D721Med (cell line): Measurements from ENCODE around the gene APOBEC3H.

Experiments
- DNase-seq: peaks from one replicate; pipeline ENCODE4 v3.0.0; 2011; ENCODE audit warnings: low spot score; ENCODE audit not compliant: insufficient read length
- FAIRE-seq: peaks from 2 replicates; lab custom pipeline; 2011; peaks lifted over from hg19 to GRCh38; lab: Jason Lieb, UNC
- CTCF ChIP-seq: IDR thresholded peaks from 2 replicates; pipeline ENCODE4 v1.5.1; 2012; ENCODE audit warnings: mild to moderate bottlenecking, control low read depth; ENCODE audit not compliant: insufficient read depth; ENCODE audit errors: missing control alignments

APOBEC3H gene

GRCh38 chr22:39095971-39096370, 1.1 kb upstream of the APOBEC3H start:
- no peak for DNase-seq
- FAIRE-seq, result no peak
- no peak for TF ChIP-seq CTCF

DNA sequence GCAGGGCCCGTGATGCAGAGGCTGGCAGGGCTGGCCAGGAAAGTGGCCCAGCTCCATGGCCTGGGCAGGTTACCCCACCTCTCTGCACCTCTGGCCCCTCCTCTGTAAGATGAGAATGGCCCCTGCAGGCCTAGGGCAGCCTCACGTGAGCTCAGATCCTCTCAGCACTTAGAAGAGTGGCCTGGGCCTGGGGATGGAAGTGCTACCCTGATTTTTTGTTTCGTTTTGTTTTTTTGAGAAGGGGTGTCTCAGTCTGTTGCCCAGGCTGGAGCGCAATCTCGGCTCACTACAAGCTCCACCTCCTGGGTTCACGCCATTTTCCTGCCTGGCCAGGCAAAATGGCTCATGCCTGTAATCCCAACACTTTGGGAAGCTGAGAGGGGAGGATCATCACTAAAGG, 982 bp downstream of the APOBEC3H start:
- TF ChIP-seq CTCF, result no peak
- DNase-seq (no peak), FAIRE-seq (no peak)

GRCh38 chr22:39098576-39098975, 1.5 kb downstream of the APOBEC3H start:
- DNase-seq (no peak), FAIRE-seq (no peak)
- no peak for TF ChIP-seq CTCF

DNA sequence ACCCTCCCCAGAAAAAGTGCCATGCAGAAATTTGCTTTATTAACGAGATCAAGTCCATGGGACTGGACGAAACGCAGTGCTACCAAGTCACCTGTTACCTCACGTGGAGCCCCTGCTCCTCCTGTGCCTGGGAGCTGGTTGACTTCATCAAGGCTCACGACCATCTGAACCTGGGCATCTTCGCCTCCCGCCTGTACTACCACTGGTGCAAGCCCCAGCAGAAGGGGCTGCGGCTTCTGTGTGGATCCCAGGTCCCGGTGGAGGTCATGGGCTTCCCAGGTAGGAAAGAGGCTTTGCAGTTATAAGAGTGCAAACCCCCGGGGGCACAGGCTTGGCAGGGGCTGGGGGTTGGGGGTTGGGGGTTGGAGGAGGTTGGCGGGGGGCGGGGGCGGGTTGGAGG, 4.2 kb downstream of the APOBEC3H start:
- DNase-seq (no peak), FAIRE-seq (no peak)
- no peak for TF ChIP-seq CTCF

GRCh38 chr22:39103431-39103830, 6.4 kb downstream of the APOBEC3H start:
- FAIRE-seq, result no peak
- DNase-seq, result no peak
- no peak for TF ChIP-seq CTCF

DNA sequence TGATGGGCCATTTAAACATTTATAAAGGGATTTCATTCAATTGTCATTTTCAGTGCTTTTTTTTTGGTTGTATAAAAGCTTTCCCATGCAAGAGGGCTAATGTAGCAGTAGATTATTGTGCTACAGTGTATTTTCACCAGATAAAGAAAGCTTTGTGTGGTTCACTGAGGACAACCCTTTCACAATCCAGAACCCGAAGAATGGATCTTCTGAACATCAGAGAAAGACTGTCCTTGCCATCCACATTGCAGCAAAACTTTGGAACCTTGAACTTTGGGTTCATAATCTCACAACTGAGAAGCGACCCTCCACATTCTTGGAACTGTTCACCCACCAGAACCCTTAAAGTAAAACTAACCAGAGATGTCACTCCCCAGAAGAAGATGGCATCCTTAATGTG, 9.3 kb downstream of the APOBEC3H start:
- FAIRE-seq (no peak), DNase-seq (no peak)
- no peak for TF ChIP-seq CTCF

DNA sequence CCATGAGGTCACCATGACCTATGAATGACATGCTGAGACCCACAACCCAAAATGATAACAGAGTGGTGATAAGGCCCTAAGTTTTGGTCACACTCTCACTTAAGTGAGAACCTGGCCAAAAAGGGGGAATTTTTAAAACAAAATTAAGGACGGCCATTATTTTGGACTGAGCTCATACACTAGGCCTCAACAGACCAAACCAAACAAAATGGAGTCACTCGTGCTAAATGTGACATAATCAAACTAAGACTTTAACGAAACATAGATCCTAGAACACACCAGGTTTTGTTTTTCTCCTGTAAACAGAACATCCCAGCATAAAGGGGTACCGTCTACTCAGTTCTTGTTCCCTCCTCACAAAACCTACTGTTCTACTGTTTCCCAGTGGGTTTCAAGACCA, 11.4 kb downstream of the APOBEC3H start:
- FAIRE-seq (no peak), DNase-seq (no peak)
- TF ChIP-seq CTCF, result no peak
